HepG2 (cell line): Measurements from ENCODE around the gene CDC6. TPM values are rescaled to one million over a fixed set of nuclear protein-coding genes. Genes with fewer than 3 reads are reported as not detected.
A peak's percentile ranks its signal among the peaks of the same experiment; 100 is the strongest.

ENCODE experiments used
- AGO1 ChIP-seq: fragments of 200-400 bp; formaldehyde crosslinking; IDR thresholded peaks from 2 replicates; pipeline ENCODE4 v1.6.1; 2017; ENCODE audit warnings: mild to moderate bottlenecking, low read depth, low read length, moderate library complexity; ENCODE audit not compliant: poor library complexity, severe bottlenecking
- EP300 ChIP-seq, 3 experiments: sonication (generic) in 1 of 3; formaldehyde crosslinking in 1 of 3; IDR thresholded peaks; 2 replicates each; pipeline versions ENCODE4 v1.5.1 to v1.6.1; 2011 to 2020; ENCODE audit warnings: low read depth in 2 of 3, low read length in 2 of 3, borderline replicate concordance in 1 of 3, improper control_type of control experiment in 1 of 3, mild to moderate bottlenecking in 1 of 3, missing genetic modification reagents in 1 of 3, moderate library complexity in 1 of 3
- HNRNPH1 ChIP-seq: fragments of 200-400 bp; formaldehyde crosslinking; optimal IDR thresholded peaks from 2 replicates; pipeline ENCODE3; 2017; ENCODE audit warnings: mild to moderate bottlenecking, low read depth, low read length
- HNRNPLL ChIP-seq: fragments of 200-400 bp; formaldehyde crosslinking; IDR thresholded peaks from 2 replicates; pipeline ENCODE4 v1.6.1; 2017; ENCODE audit warnings: mild to moderate bottlenecking, low read depth, low read length; ENCODE audit not compliant: poor library complexity, severe bottlenecking
- JARID2 ChIP-seq: sonication (generic); formaldehyde crosslinking; IDR thresholded peaks from 2 replicates; pipeline ENCODE4 v1.8.1; 2023; ENCODE audit warnings: missing genetic modification reagents, inconsistent platforms; ENCODE audit not compliant: insufficient replicate concordance
- PAX8 ChIP-seq: sonication (generic); formaldehyde crosslinking; IDR thresholded peaks from 2 replicates; pipeline ENCODE4 v1.8.0; 2022; ENCODE audit warnings: mild to moderate bottlenecking, missing genetic modification reagents, borderline replicate concordance
- POLR2A ChIP-seq, 2 experiments: IDR thresholded peaks; 2 replicates each; pipeline ENCODE4 v1.6.1; 2011; ENCODE audit warnings: low read depth in 2 of 2, low read length in 2 of 2, mild to moderate bottlenecking in 1 of 2, moderate library complexity in 1 of 2; ENCODE audit not compliant: insufficient read depth in 1 of 2
- RAD51 ChIP-seq: fragments of 450-650 bp; IDR thresholded peaks from 2 replicates; pipeline ENCODE4 v1.6.1; 2016; ENCODE audit warnings: borderline replicate concordance
- REPIN1 ChIP-seq: sonication (generic); formaldehyde crosslinking; IDR thresholded peaks from 2 replicates; pipeline ENCODE4 v1.8.0; 2022; ENCODE audit warnings: missing genetic modification reagents, low read depth, mild to moderate bottlenecking, borderline replicate concordance
- SRY ChIP-seq: sonication (generic); formaldehyde crosslinking; IDR thresholded peaks from 2 replicates; pipeline ENCODE4 v1.8.0; 2022; ENCODE audit warnings: mild to moderate bottlenecking, missing genetic modification reagents
- ZFP41 ChIP-seq: sonication (generic); formaldehyde crosslinking; IDR thresholded peaks from 2 replicates; pipeline ENCODE4 v1.4.0; 2020; ENCODE audit warnings: mild to moderate bottlenecking, missing genetic modification reagents, borderline replicate concordance
- ZNF260 ChIP-seq: sonication (generic); formaldehyde crosslinking; IDR thresholded peaks from 2 replicates; pipeline ENCODE4 v1.4.0; 2020; ENCODE audit warnings: missing genetic modification reagents, low read depth, mild to moderate bottlenecking, borderline replicate concordance
- ZSCAN20 ChIP-seq: sonication (generic); formaldehyde crosslinking; IDR thresholded peaks from 2 replicates; pipeline ENCODE4 v1.4.0; 2020; ENCODE audit warnings: missing genetic modification reagents, mild to moderate bottlenecking, borderline replicate concordance
- polyA plus RNA-seq, 8 experiments: library from polyadenylated mRNA; depleted of rRNA in 3 of 8; stranded (reverse) in 7 of 8; unstranded in 1 of 8; fragments of >200 nt; fragmentation: Illumina TruSeq in 4 of 8; extraction: Trizol in 4 of 8; gene quantifications; 2 replicates each; pipeline versions ENCODE4 v1.2.1 to v1.2.3, GENCODE V29; 2011 to 2016; ENCODE audit warnings: low read depth in 4 of 8, missing spikeins in 1 of 8, mixed read lengths in 1 of 8; ENCODE audit not compliant: insufficient read depth in 1 of 8
- total RNA-seq, 5 experiments: library from RNA; depleted of rRNA; stranded (reverse); fragments of >200 nt; fragmentation: Illumina TruSeq; extraction: Trizol; gene quantifications; 2 replicates each; pipeline ENCODE4 v1.2.3, GENCODE V29; 2016; ENCODE audit warnings: low read depth in 1 of 5
- TF ChIP-seq, protein P1 (sequence below): sonication (generic); formaldehyde crosslinking; IDR thresholded peaks from 2 replicates; pipeline ENCODE4 v1.4.0; 2020; ENCODE audit warnings: missing genetic modification reagents
- TF ChIP-seq, protein P2 (sequence below): sonication (generic); formaldehyde crosslinking; IDR thresholded peaks from 2 replicates; pipeline ENCODE4 v1.8.0; 2022; ENCODE audit warnings: missing genetic modification reagents, mild to moderate bottlenecking, borderline replicate concordance
- TF ChIP-seq, protein P3 (sequence below): sonication (generic); formaldehyde crosslinking; IDR thresholded peaks from 2 replicates; pipeline ENCODE4 v1.8.0; 2022; ENCODE audit warnings: mild to moderate bottlenecking, missing genetic modification reagents
- TF ChIP-seq, protein P4 (sequence below): sonication (generic); formaldehyde crosslinking; IDR thresholded peaks from 2 replicates; pipeline ENCODE4 v1.4.0; 2020; ENCODE audit warnings: missing genetic modification reagents

CDC6 gene
- total and polyA plus RNA-seq, 2 of the 13 experiments (the other 11 are each of a cell fraction or from before 2014, with no cell fraction given) = 17.4 to 114 TPM

DNA sequence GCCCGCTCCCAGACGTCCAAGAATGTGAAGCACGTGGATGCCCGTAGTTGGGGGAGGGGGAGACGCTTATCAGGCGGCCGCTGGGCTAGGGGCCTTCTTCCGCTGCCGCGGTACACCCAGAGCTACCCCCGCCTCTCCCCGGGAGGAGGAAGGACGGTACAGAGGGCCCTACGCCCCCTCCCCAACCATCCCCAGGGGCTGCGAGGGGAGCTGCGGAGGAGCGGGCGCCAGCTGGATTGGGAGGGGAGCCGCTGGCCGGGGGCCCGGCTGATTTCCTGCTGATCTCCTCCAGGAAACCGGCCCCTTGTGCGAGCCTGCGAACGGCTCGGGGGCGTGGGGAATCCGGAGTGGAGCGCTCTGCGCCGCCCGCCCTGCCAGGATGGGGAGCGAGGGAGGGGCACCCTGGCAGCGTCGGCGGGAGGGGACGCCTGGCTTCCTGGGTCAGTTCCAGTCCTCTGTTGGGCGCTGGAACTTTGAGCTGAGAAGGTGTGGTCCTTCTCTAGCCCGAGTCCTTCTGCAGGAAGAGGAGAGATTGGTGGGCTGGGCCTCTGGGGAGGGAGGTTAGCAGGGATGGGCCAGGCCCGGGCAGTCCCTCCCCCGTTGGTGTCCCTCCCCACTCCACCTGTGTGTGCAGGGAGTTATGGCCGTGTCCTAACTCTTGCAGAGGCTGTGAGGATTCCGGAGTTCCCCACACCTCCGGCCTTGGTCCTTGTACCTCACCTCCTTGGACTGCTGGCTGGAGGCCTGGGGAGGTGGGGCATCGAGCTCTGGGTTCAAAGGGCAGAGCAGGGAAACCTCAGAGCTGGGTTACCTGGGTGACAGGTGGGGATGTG is 57.7 kb downstream of the CDC6 start (continued):
- TF ChIP-seq, protein P1, sequence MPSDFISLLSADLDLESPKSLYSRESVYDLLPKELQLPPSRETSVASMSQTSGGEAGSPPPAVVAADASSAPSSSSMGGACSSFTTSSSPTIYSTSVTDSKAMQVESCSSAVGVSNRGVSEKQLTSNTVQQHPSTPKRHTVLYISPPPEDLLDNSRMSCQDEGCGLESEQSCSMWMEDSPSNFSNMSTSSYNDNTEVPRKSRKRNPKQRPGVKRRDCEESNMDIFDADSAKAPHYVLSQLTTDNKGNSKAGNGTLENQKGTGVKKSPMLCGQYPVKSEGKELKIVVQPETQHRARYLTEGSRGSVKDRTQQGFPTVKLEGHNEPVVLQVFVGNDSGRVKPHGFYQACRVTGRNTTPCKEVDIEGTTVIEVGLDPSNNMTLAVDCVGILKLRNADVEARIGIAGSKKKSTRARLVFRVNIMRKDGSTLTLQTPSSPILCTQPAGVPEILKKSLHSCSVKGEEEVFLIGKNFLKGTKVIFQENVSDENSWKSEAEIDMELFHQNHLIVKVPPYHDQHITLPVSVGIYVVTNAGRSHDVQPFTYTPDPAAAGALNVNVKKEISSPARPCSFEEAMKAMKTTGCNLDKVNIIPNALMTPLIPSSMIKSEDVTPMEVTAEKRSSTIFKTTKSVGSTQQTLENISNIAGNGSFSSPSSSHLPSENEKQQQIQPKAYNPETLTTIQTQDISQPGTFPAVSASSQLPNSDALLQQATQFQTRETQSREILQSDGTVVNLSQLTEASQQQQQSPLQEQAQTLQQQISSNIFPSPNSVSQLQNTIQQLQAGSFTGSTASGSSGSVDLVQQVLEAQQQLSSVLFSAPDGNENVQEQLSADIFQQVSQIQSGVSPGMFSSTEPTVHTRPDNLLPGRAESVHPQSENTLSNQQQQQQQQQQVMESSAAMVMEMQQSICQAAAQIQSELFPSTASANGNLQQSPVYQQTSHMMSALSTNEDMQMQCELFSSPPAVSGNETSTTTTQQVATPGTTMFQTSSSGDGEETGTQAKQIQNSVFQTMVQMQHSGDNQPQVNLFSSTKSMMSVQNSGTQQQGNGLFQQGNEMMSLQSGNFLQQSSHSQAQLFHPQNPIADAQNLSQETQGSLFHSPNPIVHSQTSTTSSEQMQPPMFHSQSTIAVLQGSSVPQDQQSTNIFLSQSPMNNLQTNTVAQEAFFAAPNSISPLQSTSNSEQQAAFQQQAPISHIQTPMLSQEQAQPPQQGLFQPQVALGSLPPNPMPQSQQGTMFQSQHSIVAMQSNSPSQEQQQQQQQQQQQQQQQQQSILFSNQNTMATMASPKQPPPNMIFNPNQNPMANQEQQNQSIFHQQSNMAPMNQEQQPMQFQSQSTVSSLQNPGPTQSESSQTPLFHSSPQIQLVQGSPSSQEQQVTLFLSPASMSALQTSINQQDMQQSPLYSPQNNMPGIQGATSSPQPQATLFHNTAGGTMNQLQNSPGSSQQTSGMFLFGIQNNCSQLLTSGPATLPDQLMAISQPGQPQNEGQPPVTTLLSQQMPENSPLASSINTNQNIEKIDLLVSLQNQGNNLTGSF (CRISPR knock-in tag) = no peak
- TF ChIP-seq AGO1 (peak; percentile 79), ZNF260 (CRISPR knock-in tag) (no peak), HNRNPLL (peak; percentile 58), PAX8 (CRISPR knock-in tag) (peak; percentile 92; the same call in 1 of the 2 replicates), HNRNPH1 (peak; percentile 69), ZSCAN20 (CRISPR knock-in tag) (no peak; the same call in 1 of the 2 replicates), JARID2 (CRISPR knock-in tag) (no peak), REPIN1 (CRISPR knock-in tag) (no peak), RAD51 (no peak), SRY (CRISPR knock-in tag) (0 out of 2 replicates have a peak, but pooled peaks have one; percentile 71), EP300 (IDR thresholded peaks at IDR 0.05; ENCODE audit: low read depth in 2 of 2, low read length in 2 of 2) (peak in 1 of 2 experiments; percentile 6; a peak in 1 of 4 replicates), EP300 (CRISPR knock-in tag; IDR thresholded peaks at IDR 0.05; ENCODE audit: borderline replicate concordance) (no peak), POLR2A (IDR thresholded peaks at IDR 0.05; ENCODE audit: insufficient read depth in 1 of 2, low read depth in 2 of 2, low read length in 2 of 2) (peak in 1 of 2 experiments; percentile 73; a peak in 2 of 4 replicates), ZFP41 (CRISPR knock-in tag) (no peak)
- TF ChIP-seq, protein P2, sequence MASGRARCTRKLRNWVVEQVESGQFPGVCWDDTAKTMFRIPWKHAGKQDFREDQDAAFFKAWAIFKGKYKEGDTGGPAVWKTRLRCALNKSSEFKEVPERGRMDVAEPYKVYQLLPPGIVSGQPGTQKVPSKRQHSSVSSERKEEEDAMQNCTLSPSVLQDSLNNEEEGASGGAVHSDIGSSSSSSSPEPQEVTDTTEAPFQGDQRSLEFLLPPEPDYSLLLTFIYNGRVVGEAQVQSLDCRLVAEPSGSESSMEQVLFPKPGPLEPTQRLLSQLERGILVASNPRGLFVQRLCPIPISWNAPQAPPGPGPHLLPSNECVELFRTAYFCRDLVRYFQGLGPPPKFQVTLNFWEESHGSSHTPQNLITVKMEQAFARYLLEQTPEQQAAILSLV (CRISPR knock-in tag) = peak; percentile 81; the same call in 1 of the 2 replicates
- TF ChIP-seq, protein P3, sequence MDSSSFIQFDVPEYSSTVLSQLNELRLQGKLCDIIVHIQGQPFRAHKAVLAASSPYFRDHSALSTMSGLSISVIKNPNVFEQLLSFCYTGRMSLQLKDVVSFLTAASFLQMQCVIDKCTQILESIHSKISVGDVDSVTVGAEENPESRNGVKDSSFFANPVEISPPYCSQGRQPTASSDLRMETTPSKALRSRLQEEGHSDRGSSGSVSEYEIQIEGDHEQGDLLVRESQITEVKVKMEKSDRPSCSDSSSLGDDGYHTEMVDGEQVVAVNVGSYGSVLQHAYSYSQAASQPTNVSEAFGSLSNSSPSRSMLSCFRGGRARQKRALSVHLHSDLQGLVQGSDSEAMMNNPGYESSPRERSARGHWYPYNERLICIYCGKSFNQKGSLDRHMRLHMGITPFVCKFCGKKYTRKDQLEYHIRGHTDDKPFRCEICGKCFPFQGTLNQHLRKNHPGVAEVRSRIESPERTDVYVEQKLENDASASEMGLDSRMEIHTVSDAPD (CRISPR knock-in tag) = 0 out of 2 replicates have a peak, but pooled peaks have one; percentile 40
- TF ChIP-seq, protein P4, sequence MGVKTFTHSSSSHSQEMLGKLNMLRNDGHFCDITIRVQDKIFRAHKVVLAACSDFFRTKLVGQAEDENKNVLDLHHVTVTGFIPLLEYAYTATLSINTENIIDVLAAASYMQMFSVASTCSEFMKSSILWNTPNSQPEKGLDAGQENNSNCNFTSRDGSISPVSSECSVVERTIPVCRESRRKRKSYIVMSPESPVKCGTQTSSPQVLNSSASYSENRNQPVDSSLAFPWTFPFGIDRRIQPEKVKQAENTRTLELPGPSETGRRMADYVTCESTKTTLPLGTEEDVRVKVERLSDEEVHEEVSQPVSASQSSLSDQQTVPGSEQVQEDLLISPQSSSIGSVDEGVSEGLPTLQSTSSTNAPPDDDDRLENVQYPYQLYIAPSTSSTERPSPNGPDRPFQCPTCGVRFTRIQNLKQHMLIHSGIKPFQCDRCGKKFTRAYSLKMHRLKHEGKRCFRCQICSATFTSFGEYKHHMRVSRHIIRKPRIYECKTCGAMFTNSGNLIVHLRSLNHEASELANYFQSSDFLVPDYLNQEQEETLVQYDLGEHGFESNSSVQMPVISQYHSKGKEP = no peak
